NCI-H526 treated with DMSO at 0.1 percent for 48 hours (cell line): ENCODE measurements around the gene STAB1.
A peak's percentile ranks its signal among the peaks of the same experiment; 100 is the strongest.
"Not testable (repeated sequence)": the region's sequence is repeated elsewhere in the genome, so short reads cannot be mapped to it uniquely, and the experiment has no call there.

Experiments used
- DNase-seq: peaks from one replicate; lab custom pipeline; 2025; lab: John Stamatoyannopoulos, UW

STAB1 gene

DNA sequence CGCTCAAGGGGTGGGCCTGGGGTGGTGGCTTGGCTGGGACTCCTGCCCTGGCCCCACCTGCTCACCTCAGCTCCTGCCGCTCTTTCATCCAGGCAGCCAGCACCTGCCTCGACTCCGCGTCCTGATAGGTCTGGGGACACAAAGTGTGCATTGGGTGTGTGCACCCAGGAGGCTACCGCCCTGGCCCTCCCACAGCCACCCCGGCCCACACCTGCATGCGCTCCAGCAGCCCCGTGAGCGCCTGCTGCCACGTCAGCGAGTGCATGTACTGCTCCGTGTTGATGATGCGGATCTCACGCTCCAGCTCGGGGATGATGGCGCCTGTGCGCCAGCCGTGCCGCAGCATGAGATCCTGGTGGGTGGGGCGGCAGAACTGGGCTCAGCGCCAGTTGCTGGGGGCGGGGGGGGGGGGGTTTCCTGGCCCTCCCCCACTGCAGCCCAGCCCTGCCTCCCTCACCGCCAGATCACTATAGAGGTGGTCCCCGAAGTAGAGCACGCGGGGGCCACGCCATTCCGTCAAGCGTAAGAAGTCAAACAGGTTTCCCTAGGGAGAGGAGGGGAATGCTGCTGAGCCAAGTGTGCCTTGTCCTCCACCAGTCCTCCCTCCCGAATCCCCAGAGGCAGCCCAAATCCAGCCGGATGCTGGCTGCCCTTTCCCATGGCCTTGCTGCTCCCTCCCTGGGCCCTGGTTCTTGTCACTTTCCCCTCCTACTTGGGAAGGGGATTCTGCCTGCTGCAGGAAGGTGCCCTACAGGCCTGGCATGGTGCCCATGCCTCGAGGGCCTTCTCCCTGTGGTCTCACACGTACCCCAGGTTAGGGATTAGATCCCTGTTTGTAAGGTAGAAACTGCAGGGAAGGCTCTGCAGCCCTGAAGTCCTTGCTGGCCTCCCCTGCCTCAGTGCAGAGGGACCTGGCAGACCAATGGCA is 29.9 kb downstream of the STAB1 start:
- no peak for DNase-seq

DNA sequence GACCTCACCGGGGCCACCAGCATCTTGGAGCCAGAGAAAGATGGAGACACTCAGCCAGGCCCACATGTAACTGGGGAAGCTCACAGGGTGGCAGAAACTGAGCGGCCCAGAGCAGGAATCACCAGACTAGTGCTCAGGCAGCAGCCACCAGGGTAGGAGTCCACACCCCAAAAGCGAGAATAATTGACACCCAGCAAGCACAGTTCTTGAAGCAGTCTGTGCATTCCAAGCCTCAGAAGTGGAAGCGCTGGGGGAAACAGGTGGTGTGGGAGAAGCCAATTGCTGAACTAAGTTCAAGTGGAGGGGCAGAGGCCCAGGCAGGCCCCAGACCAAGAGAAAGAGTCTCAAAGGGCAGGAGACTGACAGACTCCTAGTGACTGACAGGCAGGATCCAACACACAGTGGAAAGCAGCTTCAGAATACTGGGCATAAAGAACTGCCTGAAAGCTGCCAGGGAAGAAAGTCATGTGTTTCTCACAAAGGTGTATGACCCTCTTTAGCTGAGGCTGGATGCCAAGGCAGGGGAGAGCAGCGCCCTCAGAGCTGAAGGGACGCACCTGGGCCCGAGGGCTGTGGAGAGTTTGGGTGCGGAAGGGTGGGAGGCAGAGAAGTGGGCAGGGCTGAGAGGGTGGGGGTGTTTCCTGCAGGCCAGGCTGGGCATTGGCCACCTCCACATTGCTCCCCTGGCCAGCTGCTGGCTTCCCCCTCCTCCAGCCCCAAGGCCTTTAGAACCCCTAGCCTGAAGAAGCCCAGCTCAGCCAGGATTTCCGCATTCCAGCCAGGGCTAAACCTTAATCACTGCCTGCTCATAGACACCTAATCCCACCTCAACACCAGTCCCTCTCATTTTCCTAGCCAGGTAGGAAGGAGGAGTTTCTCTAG is 30.8 kb downstream of the STAB1 start:
- DNase-seq = no peak

DNA sequence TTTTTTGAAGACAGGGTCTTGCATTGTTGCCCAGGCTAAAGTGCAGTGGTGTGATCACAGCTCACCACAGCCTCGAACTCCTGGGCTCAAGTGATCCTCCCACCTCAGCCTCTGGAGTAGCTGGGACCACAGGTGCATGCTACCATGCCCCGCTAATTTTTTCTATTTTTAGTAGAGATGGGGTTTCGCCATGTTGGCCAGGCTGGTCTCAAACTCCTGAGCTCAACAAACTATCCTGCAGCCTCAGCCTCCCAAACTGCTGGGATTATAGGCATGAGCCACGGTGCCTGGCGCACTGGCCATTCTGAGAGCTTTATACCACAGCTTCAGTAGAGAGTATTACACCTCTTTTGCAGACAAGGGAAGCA is 31.5 kb downstream of the STAB1 start:
- not testable (repeated sequence) for DNase-seq

DNA sequence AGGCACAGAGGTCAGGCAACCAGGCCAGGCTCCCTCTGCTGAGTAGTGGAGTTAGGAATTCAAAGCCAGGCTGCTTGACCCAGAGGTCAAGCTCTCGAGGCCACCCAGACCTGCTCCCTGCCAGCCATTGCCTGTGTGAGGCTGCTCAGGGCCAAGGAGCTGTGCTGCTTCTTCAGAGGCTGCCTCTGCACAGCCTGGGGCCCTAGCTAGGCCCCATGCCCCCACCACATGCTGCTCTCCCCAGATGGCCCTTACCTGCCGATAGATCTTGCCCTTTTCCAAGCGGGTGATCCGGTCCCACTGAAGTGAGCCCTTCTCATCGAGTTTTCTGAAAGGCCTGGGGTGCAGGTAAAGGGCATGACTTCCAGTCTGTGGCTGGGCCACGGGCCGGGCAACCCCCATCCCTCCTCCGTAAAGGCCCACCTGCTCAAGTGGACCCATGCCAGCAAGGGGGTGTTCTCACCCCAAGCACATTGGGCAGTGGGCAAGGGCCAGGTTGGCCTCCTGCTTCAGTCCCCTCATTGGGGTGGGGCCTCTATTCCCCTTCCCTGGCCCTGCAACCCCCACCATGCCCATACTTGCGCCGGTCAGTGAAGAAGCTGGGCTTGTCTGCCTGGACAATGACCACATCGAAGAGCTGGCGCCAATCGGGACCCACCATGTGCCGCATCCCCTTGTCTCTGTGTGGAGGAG is 32.0 kb downstream of the STAB1 start:
- DNase-seq = no peak

DNA sequence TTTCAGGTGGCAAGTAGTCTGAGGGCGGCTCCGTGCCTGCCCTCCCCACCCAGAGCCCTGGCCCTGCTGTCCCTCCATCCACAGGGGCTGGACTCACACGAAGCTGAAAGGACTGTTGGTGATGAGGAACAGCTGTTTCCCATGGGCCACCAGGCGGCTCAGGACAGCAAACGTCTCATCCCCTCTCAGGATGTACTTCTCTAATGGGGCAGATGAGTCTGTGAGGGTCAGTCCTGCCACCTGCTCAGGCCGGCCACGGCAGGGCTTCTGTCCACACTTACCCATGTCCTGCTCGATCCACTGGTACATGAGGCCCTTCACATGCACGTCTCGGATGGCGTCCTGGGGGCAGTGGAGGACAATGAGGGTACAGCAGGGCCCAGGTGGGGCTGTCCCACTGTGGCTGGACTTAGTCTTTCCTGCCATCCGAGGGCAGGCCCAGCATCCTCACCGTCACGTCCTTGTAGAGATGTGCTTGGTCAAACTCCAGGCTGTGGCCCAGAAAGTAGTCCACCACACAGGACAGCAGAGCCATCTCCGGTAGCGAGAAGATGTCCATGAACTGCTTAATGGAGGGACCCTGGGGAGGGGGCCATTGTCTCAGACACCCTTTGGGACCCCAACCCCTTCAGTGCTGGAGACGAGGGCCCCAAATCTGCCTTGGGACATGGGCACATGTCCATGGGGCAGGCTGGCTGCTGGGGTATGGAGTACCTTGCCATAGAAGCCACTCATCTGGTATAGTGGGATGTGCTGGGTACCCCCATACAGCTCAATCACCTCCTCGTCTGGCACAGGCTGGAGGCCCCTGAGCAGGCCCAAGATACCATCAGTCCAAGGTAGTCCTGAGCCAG is 32.8 kb downstream of the STAB1 start:
- DNase-seq = no peak

DNA sequence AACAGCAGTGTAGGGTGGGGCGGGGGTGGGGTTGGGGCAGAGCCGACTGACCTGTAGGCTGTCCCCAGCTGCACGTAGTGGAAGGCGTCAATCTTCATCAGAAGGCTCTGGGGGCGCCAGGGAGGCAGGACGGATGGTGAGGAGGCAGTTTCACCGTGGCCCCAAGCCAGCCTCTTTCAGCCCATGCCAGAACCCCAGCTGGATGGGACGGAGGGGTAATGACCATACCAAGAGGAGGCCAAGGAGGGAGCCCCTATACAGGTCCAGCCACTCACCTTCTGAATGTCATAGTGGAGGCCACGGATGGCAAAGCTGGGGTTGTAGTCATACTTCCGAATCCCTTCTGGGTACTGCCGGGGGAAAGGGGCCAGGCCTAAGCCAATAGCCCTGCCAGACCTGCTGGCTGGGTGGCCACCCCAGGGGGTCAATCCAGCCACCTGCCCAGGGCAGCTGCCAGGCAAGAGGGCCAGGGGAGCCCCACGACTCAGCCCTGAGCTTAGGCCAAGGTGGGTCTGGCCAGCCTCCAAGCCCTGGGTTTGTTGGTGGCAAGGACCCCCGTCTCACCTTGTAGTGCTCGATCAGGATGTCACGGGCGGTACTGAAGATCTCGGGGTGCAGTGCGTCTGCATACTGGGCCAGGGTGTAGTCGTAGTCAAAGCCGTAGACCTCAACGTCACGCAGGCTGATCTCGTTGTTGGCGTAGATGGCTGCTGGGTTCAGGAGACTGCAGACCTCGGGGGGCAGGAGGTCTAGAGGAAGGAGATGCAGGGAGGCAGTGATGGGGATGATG is 33.6 kb downstream of the STAB1 start:
- no peak for DNase-seq

DNA sequence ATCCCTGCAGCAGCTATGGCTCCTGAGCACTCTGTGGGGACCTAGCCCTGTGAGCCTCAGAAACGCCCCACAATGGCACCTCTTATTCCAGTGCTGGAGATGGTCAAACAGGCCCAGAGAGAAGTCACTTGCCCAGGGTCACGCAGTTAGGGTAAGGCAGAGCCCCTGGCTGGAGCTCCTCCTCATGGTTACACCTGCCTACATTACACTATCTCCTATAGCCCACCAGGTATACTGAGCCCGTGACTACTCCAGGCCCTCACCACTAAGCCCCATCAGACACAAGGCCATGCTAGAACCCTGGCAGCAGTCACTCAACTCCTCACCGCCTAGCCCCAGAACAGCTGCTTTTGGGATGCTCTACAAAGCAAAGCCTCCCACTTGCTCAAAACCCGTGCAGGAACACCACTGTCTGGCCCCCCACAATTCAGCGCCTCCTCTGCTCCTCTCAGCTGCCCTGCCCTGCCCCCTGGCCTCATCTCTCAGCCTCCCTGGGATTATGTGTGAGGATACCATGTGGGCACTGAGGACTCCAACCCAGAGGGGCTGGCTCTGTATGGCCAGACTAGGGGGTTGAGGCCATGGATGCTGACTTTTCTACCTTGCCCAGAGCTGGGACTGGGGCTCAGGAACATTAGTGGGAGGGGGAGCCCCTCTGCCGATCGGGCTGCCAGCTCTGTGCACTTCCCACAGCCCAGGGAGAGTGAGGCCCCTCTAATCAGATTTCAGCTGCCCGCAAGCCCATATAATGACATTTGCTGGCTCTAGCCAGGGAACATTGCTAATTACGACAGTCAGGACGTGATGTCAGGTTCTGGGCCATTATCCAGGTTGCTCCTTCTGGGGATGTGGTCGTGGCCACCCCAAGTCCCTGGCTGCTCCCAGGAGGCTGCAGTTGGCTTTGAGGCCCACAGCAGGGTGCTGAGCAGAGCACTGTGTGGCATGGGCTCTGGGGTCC is 34.5 kb downstream of the STAB1 start:
- no peak for DNase-seq

DNA sequence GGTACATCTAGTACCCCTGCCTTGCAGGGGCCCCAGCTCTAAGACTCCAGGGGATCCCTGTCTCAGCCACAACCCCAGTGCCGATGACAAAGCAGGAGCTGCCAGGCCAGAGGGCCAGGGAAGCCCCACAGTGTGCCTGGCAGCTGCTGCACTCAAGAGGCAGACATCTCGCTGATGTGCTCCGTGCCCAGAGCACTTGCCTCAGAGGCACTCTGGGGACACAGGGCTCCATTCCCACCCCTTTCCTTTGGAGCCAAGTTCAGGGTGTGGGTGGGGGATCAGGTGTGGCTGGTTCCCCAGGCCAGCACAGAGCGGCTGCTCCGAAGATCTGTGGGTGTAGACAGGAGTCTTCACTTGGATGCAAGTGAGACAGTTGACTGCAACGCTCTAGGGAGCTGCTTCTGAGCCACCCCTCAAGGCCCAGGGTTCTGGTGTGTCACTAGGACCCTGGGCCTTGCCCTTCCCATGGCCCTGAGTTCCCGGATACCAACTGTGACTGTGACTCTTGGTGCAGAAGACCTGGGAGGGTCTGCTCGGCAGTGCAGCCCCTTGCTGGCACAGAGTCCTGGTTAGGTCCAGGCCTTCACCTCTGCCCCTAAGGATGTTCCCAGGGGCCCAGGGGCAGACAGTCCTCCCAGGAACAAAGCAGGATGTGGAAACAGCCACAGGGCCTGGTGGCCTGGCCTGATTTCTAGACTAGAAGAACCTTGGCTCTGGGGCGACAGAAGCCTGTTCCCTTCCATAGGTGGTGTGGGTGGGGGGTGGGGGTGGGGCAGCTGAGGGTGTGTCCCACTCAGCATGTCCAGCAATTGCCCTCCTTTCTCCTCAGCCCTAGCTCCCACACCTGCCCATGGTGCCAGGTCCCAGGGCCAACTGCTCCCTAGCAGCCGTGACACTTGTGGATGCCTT is 36.0 kb downstream of the STAB1 start:
- no peak for DNase-seq

DNA sequence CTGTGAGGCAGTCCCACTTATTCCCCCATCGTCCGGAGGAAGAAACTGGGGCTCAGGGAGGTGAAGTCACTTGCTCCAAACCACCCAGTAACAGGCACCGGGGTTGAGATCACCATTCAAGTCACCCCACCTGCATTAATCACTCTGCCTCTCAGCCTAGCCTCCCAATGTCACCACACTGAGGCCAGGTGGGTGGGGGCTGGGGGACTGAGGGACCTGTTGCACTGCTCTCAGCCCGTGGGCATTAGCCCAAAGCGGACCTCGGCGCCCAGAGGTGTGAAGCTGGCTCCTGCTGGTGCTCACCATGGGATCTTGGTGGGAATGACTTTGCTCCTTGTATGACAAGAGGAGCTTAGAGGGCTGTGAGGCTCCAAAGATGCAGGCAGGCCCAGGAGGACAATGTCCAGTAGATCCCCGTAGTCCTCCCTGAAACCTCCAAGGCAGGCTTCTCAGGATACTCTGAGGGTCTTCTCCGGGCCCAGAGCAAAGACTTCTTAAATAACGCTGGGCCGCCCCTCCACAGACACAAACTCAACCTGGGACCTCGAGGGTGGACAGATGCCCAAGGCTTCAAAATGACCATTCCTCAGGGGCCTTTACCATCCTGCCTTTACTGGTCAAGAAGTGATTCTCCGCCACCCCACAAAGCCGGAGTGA is 36.9 kb downstream of the STAB1 start:
- no peak for DNase-seq

DNA sequence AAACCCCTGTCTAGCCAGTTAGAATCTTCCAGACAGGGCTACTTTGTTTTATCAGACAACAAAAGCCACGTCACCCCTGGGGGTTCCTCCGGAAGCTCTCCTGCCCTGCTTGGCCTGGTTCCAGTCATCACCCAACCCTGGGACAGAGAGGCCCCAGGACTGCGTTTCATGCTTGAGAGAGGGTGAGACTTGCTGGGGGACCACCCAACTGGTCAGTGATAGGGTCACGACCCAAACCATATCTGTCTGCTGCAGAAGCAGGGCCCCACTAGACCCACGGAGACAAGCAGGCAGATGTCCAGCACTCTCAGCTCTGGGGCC is 37.3 kb downstream of the STAB1 start:
- no peak for DNase-seq

DNA sequence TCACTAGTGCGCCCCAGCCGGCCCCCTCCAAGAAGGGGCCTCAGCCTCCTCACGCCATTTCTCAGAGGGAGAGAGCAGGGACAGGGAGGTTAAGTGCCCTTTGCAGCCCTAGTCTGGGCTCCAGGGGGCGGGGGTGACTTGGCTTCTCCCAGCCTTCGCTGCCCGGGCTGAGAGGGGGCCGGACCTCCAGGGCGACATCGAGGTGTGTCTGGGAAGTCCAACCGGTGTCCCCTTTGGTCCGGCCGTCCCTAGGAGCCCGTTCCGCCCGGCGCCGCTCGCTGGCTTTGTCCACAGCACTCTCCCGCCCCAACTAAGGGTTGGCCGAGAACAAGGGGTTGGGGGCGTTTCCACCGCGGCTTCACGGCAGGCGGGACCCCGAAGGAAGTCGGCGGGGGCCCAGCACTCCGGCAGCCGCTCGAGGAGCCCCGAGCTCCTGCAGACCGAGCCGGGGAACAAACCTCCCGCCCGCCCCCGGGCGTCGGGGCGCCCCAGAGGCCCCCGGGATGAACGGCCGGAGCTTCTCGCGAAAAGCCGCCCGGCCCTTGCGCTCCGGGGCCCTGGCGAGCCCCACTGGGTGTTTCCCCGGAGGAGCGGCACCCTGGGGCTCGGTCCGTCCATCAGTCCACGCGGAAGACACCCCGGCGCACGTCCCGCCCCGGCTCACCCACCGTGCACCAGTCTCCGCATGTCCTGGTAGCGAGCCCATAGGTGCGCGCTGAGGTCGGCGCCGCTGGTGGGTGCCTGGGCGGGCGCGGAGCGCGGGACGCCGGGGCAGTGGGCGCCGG is 37.9 kb downstream of the STAB1 start:
- no peak for DNase-seq

DNA sequence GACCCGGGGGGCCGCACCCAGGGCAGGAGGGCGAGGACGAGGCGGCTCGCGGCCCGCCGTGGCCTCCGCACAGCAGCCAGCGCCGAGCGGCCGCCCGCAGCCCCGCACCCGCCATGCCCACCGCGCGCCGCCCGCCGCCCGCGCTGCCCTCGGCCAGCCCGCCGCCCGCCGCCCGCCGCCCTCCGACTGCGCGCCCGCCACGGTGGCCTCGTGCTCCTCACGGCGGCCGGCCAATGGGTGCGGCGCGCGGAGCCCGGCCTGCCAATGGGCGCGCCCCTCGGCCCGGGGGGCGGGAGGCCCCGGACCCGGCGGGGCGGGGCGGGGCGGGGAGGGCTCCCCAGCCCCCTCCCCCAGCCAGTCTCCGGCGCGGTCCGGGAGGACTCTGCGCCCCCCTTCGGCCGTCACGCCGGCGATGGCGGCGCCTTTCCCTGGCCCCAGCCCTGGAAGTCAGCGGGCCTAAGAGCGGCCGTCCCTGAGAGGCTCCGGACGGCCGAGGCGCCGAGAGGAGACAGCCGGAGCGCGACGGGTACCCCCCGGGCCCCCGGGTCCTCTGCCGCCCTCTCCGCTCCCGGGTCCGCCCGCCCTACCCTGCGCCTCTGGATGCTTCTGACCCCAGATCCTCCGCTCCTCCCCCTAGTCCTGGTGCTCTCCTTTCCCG is 38.6 kb downstream of the STAB1 start, which contains the start of gene NT5DC2:
NT5DC2 (minus strand) TSS at position 235 of the 658 bp plus-strand sequence; CDS start at position 115, 120 bp downstream.
- DNase-seq = peak; percentile 66

DNA sequence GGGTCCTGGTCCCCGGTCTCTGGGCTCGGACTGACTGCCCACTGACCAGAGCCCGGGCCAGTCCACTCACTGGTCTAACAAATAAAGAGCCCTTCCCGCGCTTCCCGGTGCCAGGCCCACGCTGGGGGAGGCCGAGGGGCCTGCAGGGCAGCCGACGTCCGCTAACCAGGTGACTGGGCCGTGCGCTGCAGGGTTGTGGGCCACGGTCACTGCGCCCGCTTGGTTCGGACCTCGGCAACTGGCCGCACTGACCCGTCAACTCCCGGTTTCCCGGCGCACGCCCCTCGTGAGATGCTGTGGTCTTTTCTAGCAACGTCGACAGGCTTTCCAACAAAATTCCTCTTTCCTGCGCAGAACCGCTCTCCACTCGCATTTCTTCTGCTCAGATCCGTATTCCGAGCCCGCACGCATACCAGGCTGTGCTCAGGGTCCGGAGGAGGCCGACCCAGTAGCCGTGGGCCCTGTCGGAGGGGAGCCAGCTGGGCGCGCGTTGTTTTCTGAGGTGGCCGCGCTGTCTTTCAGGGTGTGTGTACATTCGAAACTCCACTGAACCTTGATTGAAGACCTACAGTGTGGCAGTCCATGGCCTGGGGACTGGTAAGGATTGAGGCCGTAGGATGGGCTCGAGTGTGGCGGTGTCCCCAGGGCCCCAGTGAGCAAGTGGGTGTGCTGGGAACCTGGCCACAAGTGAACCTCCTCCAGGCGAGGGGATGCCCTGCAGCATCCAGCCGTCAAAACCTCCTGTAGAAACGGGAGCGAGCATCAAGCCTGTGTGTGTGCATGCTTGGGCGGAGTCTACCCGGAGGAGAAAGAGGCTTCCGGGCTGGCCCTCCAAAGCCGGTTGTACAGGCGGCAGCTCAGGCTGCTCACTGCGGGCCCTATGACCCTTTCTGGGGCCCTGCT is 39.4 kb downstream of the STAB1 start:
- peak; percentile 79 for DNase-seq

DNA sequence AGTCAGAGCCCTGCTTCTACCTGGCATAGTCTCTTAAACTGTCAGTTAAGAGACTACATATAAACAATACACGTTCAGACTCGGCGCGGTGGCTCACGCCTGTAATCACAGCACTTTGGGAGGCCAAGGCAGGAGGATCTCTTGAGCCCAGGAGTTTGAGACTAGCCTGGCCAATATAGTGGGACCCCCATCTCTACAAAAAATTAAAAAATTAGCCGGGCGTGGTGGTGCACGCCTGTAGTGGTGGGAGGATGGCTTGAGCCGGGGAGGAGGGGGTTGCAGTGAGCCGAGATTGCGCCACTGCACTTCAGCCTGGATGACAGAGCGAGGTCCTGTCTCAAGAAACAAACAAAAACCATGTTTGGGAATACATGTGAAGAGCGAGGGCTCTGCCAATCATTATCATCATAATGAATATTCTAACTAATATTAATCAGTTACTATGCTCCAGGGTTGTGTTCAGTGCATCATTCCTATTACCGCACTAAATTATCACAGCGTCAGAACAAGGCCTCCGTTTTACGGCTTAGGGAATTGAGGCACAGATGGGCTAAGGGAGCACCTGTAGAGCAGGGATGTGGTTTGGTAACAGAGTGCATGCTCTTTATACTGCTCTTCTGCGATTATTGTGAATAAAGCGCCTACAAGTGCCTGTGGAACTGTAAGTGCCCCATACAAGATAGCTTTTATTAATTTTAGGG is 40.4 kb downstream of the STAB1 start:
- DNase-seq = no peak

DNA sequence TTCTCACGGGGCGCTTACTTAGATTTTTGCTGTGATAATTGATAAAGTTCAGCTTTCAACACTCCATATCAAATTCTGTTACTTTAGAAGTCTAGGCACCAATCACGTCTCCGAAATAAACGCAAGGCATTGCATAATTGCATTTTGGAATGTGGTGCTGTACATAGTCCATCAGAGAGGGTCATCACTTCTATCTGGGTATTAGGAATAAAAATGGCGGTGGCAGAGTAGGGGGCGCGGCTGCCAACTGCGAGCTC is 40.9 kb downstream of the STAB1 start:
- no peak for DNase-seq
